LNCAP (cell line): ENCODE data around the gene KRTAP27-1.

Experiments used
- CTCF ChIP-seq: fragments of 450-650 bp; IDR thresholded peaks from 2 replicates; pipeline ENCODE4 v1.5.1; 2017; ENCODE audit warnings: mild to moderate bottlenecking

KRTAP27-1 gene

GRCh38 chr21:30332681-30333080 lies 4.8 kb downstream of the KRTAP27-1 start:
- TF ChIP-seq CTCF: no peak

GRCh38 chr21:30329203-30329875 lies 8.2 kb downstream of the KRTAP27-1 start:
- no peak for TF ChIP-seq CTCF

- no peak for TF ChIP-seq CTCF
Measured at GRCh38 chr21:30326390-30326789, 11.1 kb downstream of the KRTAP27-1 start.

GRCh38 chr21:30320215-30320614 lies 17.3 kb downstream of the KRTAP27-1 start, which contains the start of gene KRTAP26-1:
Gene KRTAP26-1 (minus strand): TSS chr21:30320315. CDS start chr21:30320035, 280 bp downstream.
- TF ChIP-seq CTCF: no peak

- no peak for TF ChIP-seq CTCF
Measured at GRCh38 chr21:30315701-30316100, 21.8 kb downstream of the KRTAP27-1 start.

- no peak for TF ChIP-seq CTCF
Measured at GRCh38 chr21:30306884-30307283, 30.6 kb downstream of the KRTAP27-1 start.

- TF ChIP-seq CTCF: no peak
Measured at GRCh38 chr21:30305136-30305535, 32.4 kb downstream of the KRTAP27-1 start.

GRCh38 chr21:30289215-30289614 lies 48.3 kb downstream of the KRTAP27-1 start, which contains the start of gene KRTAP25-1:
Gene KRTAP25-1 (minus strand): TSS chr21:30289514. CDS start chr21:30289490, 24 bp downstream.
- TF ChIP-seq CTCF: no peak
